SJCRH30 (cell line): ENCODE data around the gene NCBP3. TPM values are rescaled to one million over a fixed set of nuclear protein-coding genes. Genes with fewer than 3 reads are reported as not detected.
"Not testable (repeated sequence)": the region's sequence is repeated elsewhere in the genome, so short reads cannot be mapped to it uniquely, and the experiment has no call there.

Source experiments
- DNase-seq, 2 experiments: peaks; one replicate each; pipeline ENCODE4 v3.0.0-alpha.2; 2015 to 2020
- H3K27ac ChIP-seq: fragments of 250-450 bp; sonication (Bioruptor Pico); 2 replicates; pipeline ENCODE4 v1.5.1; 2020; ENCODE audit warnings: mild to moderate bottlenecking, moderate library complexity
- H3K27me3 ChIP-seq: fragments of 250-450 bp; sonication (Bioruptor Pico); 2 replicates; pipeline ENCODE4 v1.5.1; 2020; ENCODE audit warnings: mild to moderate bottlenecking, moderate library complexity
- H3K36me3 ChIP-seq: fragments of 250-450 bp; sonication (Bioruptor Pico); 2 replicates; pipeline ENCODE4 v1.5.1; 2020; ENCODE audit warnings: mild to moderate bottlenecking, moderate library complexity
- H3K4me1 ChIP-seq: fragments of 250-450 bp; sonication (Bioruptor Pico); 2 replicates; pipeline ENCODE4 v1.5.1; 2020; ENCODE audit warnings: mild to moderate bottlenecking, moderate library complexity
- H3K4me3 ChIP-seq: fragments of 250-450 bp; sonication (Bioruptor Pico); 2 replicates; pipeline ENCODE4 v1.5.1; 2020; ENCODE audit warnings: mild to moderate bottlenecking, moderate library complexity
- H3K9me3 ChIP-seq: fragments of 250-450 bp; sonication (Bioruptor Pico); replicated peaks from 2 replicates; pipeline ENCODE4 v1.5.1; 2020; ENCODE audit warnings: mild to moderate bottlenecking, moderate library complexity
- total RNA-seq: library from RNA; depleted of rRNA; stranded (reverse); fragments of >200 nt; shearing (Covaris generic); gene quantifications from 2 replicates; pipeline ENCODE4 v1.2.3, GENCODE V29; 2014

The NCBP3 gene
- total RNA-seq, 1 experiment from 2014 or later = 25.4 TPM

DNA sequence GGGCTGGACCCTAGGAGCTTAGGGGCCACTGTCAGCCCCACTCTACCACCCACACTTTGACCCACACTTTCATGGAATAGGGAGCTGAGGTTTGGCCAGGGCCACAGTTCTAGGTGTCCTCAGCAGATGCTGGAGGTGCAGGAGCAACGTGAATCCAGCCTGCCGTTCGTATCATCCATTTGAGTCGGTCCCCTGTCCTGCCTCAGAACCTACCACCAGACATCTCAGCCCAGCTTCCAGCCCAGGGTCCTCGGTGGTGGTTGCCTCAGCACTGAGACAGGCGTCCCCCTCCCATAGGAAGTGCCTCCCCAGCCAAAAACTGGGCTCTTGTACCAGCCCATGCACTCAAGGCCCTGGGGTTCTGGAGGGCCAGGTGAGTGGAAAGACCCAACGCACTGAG, 44.7 kb downstream of the NCBP3 start:
- no peaks in the 10 kb centered on the region for H3K4me1 ChIP-seq
- no peaks in the 10 kb centered on the region for H3K27me3 ChIP-seq
- H3K27ac ChIP-seq = no peak overlapping the region
- H3K36me3 ChIP-seq = no peaks in the 10 kb centered on the region
- H3K9me3 ChIP-seq = no peaks in the 10 kb centered on the region
- no peak overlapping the region for H3K4me3 ChIP-seq
- DNase-seq = no peak

DNA sequence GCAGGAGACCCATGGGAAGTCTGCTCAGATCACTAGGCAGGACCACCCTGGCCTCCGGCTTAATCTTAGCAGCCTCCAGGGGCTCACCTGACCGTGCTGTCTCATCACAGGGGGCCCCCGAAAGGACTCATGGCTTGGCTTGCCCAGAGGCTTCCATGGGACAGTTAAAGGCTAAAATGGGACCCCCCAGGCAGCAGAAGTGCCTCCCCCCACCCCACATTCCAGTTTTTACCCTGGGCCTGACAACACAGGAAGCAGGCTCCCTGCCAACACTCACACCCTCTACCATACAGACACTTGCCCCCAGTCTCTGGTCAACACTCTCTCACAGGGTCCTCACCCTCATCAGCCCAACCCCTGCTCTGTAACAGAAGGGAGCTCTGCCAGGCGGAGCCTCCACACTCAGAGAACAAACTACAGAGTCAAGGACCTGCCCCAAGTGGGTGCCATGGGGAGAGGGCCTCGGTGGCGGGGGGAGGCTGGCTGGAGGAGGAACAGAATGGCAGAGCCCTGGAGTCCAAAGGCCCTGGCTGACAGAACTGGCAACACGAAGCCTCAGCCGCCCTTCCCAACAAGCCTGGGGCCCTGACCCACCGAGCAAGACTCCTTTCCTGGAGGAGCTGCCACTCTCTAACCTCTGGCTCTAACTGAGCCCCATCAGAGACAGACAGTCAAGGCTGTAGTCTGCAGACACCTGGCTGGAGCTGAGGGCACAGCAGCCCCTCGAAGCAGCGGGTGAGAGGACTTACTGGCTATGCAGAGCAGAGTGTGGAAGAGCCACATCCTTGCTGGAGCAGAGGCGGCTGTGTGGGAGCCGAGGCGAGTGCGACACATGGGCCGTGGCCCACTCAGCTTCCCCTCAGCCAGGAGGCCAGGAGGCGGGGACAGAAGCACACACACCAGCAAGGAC, 45.4 kb downstream of the NCBP3 start, which contains the start of gene ITGAE:
Gene ITGAE, minus strand, starts transcription at position 827 of the 910 bp plus-strand sequence. Its CDS starts 44 bp downstream, at position 783.
- no peaks in the 10 kb centered on the region for H3K36me3 ChIP-seq
- H3K4me3 ChIP-seq = no peak within 1 kb of the TSS
- no peaks in the 10 kb centered on the region for H3K4me1 ChIP-seq
- no peaks in the 10 kb centered on the region for H3K9me3 ChIP-seq
- no peak for DNase-seq
- H3K27ac ChIP-seq = no peak within 1 kb of the TSS
- H3K27me3 ChIP-seq = no peaks in the 10 kb centered on the region

DNA sequence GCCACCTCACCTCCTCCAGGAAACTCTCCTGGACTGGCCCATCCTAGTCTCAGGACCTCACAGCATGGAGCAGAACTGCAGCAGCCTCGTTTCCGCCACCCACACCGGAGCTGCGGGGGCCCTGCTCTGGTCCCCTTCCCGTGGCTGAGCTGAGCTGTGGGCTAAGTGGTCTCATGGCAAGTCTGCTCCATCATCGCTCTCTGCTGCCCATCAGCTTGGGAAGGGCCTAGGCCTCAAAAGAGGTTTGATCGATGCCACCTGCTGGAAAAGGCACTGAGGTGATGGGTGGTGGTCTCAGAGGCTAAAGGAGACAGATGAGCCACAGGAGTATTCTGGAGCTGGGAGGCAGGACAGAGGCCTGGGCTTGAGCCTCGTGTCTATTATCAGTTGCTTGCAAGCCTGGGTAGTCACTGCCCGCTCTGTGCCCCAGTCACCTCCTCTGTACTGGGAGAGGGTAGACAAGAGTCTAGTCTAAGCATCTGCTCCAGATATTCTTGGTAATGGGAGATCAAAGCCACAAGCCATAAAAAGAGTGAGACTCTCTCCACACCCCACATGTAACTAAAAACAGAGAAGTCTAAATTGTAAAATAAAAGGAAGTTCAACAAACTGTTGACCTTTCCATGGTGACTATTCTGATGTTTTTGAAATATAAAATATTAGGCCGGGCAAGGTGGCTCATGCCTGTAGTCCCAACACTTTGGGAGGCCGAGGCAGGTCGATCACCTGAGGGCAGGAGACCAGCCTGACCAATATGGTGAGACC, 46.7 kb downstream of the NCBP3 start:
- no peaks in the 10 kb centered on the region; the same call in 1 of the 2 replicates for H3K4me1 ChIP-seq
- H3K9me3 ChIP-seq = no peaks in the 10 kb centered on the region
- no peaks in the 10 kb centered on the region for H3K27me3 ChIP-seq
- H3K27ac ChIP-seq = no peak overlapping the region
- H3K4me3 ChIP-seq = no peak overlapping the region
- no peaks in the 10 kb centered on the region for H3K36me3 ChIP-seq
- no peak for DNase-seq

DNA sequence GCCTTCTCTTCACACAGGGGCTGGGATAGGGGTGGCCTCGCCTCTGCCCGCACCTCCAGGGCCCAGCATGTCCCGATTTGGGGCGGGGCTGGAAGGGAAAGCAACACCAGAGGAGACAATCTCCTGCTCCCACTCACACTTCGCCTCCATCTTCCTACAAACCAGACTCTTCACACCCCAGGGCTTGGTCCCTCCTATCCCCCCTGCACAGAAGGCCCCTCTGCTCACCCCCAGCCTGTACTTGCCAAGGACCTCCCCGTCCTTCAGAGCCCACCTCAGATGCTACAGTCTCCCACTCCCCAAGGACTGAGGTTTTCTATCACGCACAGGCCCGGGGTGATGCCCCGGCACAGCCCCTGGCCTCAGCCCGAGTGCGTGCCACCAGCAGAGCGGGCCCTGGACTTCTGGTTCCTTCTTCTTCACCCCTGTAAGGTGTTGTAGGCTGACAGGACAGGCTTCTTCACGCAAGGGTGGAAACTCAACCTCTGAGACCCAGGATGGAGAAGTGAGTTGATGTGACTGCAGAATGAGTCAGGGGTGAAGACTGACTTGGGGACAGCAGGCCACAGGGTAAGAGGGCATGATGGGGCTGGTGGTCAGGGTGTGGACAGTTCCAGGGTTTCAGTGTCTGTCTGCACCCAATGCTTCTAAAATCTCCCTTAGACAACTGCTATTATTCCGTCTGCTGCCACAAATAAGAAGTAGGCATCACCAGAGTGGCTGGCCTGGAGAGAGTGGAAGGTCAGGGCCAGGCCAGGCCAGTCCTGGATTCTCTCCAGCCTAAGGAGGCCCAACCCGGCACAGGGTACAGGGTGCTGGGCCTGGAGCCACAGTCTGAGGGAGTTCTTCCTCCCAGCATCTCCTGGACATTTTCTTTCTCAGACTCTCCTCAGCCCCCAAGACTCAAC, 47.5 kb downstream of the NCBP3 start:
- no peaks in the 10 kb centered on the region; the same call in 1 of the 2 replicates for H3K4me1 ChIP-seq
- H3K9me3 ChIP-seq = no peaks in the 10 kb centered on the region
- DNase-seq = no peak
- no peak overlapping the region for H3K27ac ChIP-seq
- no peaks in the 10 kb centered on the region for H3K27me3 ChIP-seq
- H3K4me3 ChIP-seq = no peak overlapping the region
- no peaks in the 10 kb centered on the region for H3K36me3 ChIP-seq

DNA sequence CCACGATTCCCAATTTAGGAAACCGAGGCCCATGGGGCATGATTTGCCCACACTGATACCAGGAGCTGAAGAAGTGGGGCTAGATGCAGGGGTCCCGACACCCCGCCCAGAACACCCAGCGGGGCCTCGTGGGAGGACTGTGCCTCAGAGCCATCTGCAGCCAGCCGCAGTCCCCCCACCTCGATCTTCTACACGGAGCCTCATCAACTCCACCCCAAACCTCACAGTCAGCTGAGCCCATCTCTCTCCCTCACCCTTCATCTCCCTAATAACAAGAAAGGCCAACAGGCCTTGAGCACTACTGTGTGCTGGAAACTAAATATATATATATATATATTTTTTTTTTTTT, 49.2 kb downstream of the NCBP3 start:
- no peak overlapping the region for H3K27ac ChIP-seq
- H3K9me3 ChIP-seq = no peaks in the 10 kb centered on the region
- no peaks in the 10 kb centered on the region for H3K36me3 ChIP-seq
- no peak for DNase-seq
- H3K4me3 ChIP-seq = no peak overlapping the region
- no peaks in the 10 kb centered on the region for H3K27me3 ChIP-seq
- H3K4me1 ChIP-seq = no peaks in the 10 kb centered on the region; the same call in 1 of the 2 replicates

DNA sequence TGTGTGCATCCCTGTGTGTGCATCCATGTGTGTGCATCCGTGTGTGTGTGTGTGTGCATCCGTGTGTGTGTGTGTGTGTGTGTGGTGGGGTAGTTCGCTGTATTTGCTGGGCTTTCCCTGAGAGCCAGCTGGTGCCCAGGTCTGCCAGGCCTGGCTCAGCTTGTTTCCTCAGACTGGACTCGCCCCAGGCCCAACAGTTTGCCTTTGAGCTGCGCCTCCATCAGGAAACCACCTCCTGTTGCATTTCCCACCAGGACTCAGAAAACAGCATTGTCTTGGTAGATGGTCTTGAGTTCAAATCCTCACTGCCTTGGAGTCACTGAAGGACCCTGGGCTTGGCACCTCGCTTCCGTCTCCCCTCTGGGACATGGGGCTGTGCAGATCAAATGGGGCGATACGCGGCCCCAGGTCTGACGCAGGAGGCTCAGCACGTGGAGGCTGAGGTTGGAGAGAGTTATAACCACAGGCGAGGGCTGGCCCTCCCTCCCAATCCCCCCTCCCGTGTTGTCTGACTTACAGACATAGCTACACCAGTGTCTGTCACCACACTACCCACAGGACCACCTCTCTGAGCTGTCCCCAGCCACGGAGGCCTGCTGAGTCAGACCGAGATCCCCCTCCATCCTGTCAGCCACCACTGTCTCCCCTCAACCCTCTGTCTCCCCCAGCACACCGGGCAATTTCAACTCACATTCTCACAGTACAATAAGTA, 49.8 kb downstream of the NCBP3 start:
- DNase-seq = no peak
- Histone ChIP-seq H3K27me3 (no peaks in the 10 kb centered on the region), H3K36me3 (no peaks in the 10 kb centered on the region), H3K27ac (no peak overlapping the region), H3K4me1 (no peaks in the 10 kb centered on the region; the same call in 1 of the 2 replicates), H3K4me3 (no peak overlapping the region), H3K9me3 (no peaks in the 10 kb centered on the region)

DNA sequence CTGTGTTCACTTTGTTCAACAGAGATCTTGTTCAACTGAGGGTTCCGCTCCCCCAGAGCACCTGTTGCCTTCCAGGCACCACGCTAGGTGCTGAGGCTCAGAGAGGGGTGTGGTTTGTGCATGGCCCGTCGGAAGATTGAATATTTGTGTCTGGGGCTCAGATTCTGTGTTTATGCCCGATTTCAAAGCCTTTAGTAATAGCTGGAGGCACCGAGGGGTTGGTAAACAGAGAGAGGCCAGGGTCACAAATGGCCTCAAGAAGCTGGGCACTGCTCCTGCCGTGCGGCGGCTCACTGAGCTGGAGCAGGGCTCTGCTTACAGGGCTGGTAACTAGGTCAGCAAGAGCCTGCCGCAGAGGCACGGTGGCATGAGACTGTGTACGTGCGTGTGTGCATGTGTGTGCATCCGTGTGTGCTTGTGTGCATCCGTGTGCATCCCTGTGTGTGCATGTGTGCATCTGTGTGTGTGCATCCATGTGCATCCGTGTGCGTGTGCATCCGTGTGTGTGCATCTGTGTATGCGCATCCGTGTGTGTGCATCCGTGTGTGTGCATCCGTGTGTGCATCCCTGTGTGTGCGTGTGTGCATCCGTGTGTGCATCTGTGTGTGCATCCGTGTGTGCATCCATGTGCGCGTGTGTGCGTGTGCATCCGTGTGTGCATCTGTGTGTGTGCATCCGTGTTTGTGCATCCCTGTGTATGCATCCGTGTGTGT, 50.5 kb downstream of the NCBP3 start:
- peak; percentile 23 to 35 for DNase-seq
- H3K9me3 ChIP-seq = no peaks in the 10 kb centered on the region
- no peaks in the 10 kb centered on the region for H3K36me3 ChIP-seq
- no peak overlapping the region; the same call in 1 of the 2 replicates for H3K4me3 ChIP-seq
- H3K27me3 ChIP-seq = no peaks in the 10 kb centered on the region
- peak overlapping the region; percentile 29 for H3K27ac ChIP-seq
- H3K4me1 ChIP-seq = no peaks in the 10 kb centered on the region; the same call in 1 of the 2 replicates

DNA sequence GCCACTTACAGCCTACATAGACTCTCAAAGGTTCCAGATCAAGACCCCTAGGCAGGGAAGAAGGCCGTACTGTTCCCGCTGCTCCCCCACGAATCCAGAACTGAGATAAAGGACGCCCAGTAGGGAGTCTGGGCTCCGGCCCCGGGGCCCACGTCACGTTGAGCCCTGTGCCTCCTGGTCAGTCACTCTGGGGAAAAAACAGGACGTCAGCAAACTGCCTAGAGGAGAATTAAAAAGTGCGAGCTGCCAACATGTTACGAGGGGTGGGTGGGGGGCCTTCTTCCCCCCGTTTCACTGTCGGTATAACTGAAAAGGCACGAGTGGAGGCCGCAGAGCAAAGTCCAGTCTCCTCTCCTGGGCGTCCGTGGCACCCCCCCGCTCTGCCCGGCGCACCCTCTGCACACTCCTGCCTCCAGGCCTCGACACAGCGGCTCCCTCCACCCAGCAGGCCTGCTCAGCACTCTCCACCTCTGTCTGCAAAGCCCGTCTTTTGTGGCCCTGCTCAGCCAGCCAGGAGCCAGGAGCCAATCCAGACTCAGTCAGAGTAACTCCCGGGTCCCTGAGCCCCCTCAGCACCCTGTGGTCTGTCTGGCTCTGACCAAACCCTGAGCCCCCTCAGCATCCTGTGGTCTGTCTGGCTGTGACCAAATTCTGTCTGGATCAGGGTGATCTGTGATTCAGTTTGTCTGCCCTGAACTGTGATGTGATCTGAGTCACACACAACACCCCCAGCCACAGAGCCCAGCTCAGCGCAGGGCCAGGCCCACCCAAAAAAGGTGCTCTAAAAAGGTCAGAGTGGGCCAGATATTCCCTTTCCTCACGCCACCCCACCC, 51.3 kb downstream of the NCBP3 start:
- Histone ChIP-seq H3K36me3 (no peaks in the 10 kb centered on the region), H3K27ac (peak overlapping the region; percentile 29), H3K27me3 (no peaks in the 10 kb centered on the region), H3K9me3 (no peaks in the 10 kb centered on the region), H3K4me3 (peak overlapping the region; percentile 12), H3K4me1 (no peaks in the 10 kb centered on the region; the same call in 1 of the 2 replicates)
- DNase-seq = peak; percentile 35 to 39

DNA sequence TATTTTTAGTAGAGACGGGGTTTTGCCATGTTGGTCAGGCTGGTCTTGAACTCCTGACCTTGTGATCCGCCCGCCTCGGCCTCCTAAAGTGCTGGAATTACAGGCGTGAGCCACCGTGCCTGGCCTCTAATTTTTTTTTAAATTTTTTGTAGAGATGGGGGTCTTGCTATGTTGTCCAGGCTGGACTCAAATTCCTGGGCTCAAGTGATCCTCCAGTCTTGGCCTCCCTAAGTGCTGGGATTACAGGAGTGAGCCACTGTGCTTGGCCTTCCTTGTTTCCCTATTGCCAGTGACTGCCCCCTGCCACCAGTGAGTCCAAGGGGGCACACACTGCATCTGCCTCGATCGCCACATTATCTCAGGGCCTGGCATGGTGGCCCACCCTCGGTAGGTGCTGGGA, 51.9 kb downstream of the NCBP3 start:
- not testable (repeated sequence) for H3K36me3 ChIP-seq, H3K4me1 ChIP-seq, H3K9me3 ChIP-seq, H3K27me3 ChIP-seq, DNase-seq
- Histone ChIP-seq H3K4me3 (peak overlapping the region; percentile 12; the same call in 1 of the 2 replicates), H3K27ac (peak overlapping the region; percentile 29)

DNA sequence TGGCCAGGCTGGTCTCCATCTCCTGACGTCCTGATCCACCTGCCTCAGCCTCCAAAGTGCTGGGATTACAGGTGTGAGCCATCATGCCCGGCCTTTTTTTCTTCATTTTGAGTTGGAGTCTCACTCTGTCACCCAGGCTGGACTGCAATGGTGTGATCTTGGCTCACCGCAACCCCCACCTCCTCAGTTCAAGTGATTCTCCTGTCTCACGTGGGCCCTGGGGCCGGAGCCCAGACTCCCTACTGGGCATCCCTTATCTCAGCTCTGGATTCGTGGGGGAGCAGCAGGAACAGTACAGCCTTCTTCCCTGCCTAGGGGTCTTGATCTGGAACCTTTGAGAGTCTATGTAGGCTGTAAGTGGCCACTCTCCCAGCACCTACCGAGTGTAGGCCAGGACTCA, 52.8 kb downstream of the NCBP3 start:
- DNase-seq, H3K27me3 ChIP-seq, H3K4me1 ChIP-seq, H3K4me3 ChIP-seq, H3K36me3 ChIP-seq, H3K9me3 ChIP-seq, H3K27ac ChIP-seq: not testable (repeated sequence)

DNA sequence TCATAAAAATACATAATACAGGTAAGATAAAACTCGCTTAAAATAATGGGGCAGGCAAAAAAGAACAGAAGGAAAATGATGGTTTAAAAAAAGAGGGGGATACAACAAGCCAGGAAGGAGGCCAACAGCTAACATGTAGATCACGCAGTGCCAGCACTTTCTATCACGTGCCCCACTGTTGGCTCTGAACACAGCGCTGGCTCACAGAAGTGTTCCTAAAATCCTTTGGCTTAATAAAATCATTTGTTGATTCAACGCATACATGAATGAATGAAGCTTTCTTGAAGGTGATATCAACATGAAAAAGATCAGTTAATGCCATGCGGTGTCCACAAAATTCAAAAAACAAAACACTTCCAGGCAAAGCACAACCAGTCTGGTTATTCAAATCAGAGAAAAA, 53.6 kb downstream of the NCBP3 start:
- H3K9me3 ChIP-seq = no peaks in the 10 kb centered on the region

DNA sequence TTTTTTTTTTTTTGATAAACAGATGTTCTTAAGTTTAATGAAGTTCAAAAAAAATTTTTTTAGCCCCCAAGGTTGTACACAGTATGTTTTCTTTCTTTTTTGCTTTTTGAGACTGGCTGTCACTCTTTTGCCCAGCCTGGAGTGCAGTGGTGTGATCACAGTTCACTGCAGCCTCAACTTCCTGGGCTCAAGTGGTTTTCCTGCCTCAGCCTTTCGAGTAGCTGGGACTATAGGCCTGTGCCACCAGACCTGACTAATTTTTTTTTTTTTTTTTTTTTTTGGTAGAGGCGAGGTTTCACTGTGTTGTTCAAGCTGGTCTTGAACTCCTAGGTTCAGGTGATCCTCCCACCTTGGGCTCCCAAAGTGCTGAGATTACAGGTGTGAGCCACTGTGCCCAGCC, 57.8 kb downstream of the NCBP3 start:
- no peaks in the 10 kb centered on the region for H3K4me1 ChIP-seq
- no peaks in the 10 kb centered on the region for H3K9me3 ChIP-seq
- no peak overlapping the region for H3K27ac ChIP-seq
- no peaks in the 10 kb centered on the region for H3K27me3 ChIP-seq
- H3K36me3 ChIP-seq = no peaks in the 10 kb centered on the region
- DNase-seq = no peak
- H3K4me3 ChIP-seq = no peak overlapping the region

More for the DNA sequence above, 53.6 kb downstream of the NCBP3 start:
- no peak overlapping the region for H3K27ac ChIP-seq
- H3K4me3 ChIP-seq = no peak overlapping the region
- H3K4me1 ChIP-seq = no peaks in the 10 kb centered on the region; the same call in 1 of the 2 replicates
- no peak for DNase-seq
- no peaks in the 10 kb centered on the region for H3K27me3 ChIP-seq
- no peaks in the 10 kb centered on the region for H3K36me3 ChIP-seq

DNA sequence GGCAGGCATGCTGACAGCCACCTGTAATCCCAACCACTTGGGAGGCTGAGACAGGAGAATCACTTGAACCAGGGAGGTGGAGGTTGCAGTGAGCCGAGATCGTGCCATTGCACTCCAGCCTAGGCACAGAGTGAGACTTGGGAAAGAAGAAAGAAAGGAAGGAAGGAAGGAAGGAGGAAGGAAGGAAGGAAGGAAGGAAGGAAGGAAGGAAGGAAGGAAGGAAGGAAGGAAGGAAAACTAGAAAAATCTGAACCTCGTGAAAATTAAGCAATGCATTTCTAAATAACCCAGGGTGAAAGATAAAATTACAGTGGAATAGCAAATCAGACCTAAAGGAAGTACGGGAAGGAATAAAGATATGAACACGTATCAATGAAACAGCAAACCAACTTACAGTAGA, 60.7 kb downstream of the NCBP3 start:
- not testable (repeated sequence) for DNase-seq, H3K4me1 ChIP-seq, H3K36me3 ChIP-seq, H3K27ac ChIP-seq, H3K27me3 ChIP-seq, H3K9me3 ChIP-seq, H3K4me3 ChIP-seq
